Activated T-helper 9 cell treated with anti-CD3 and anti-CD28 coated beads, Interleukin-2, amount 50 U/mL, for 16 hours (primary cell): ENCODE data around the gene KCNH4.

Experiments used
- DNase-seq: peaks from one replicate; pipeline ENCODE4 v3.0.0-alpha.2; 2020; ENCODE audit warnings: low read depth

The KCNH4 gene

DNA sequence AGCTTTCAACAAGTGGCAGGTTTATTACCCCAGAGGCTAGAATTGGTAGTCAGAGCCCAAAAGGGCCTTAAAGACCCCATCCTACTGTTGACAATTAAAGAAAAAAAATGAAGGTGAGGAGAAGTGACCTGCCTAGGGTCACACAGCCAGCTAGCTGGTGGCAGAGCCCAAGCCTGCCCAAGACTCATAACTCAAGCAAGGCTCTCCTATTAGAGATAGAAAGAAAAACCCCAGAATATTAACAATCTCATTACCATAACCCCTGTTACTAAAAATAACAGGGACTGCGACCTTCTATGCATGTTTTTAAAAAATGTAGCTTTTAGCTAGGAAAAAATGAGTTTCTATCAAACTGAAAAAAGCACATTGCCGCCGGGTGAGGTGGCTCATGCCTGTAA is 44.3 kb downstream of the KCNH4 start:
- no peak for DNase-seq

- no peak for DNase-seq
Measured at GRCh38 chr17:42135664-42136653, 45.0 kb downstream of the KCNH4 start.

- no peak for DNase-seq
Measured at GRCh38 chr17:42135151-42135550, 45.8 kb downstream of the KCNH4 start.

DNA sequence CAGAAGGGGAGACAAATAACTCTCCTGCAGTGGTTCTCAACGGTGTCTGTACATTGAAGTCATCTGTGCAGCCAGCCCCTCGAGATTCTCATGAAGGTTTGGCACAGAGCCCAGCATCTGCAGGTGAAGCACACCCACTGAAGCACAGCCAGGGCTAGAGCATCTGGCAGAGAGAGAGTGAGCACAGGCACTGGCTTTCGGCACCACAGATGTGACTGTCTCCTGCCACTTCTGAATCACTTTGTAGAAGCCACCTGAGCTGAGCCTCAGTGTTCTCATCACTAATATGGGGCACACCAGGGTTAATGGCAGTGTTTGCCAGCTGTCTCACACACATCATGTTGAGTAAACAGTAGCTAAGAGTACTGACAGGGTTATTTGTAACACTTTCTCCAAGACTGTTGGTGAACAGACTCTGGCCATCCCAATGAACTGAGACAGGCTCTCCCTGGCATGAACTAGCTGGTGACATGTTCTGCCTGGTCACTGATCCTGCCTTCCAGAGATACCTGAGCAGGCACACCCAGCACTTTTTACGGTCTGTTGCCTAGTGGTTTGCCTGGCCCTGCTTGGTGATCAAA is 47.4 kb downstream of the KCNH4 start:
- no peak for DNase-seq

DNA sequence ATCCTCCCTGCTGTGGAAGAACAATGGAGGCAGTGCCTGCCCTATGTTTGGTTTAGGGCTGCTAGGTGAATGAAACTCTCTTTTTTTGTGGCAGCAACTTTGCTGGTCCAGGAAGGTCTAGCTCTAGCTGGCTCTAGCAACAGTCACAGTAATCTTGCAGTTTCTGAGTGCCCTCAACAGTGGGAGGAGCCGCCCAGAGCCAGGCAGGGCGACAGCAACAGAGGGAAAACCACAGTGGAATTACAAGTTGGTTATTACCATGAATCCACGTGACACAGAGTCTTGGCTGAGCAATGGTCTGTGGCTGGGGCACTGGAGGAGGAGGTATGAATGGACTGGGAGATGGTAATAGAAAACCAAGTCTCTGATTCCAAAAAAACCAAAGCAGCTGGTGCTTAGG is 48.0 kb downstream of the KCNH4 start:
- DNase-seq: no peak

DNA sequence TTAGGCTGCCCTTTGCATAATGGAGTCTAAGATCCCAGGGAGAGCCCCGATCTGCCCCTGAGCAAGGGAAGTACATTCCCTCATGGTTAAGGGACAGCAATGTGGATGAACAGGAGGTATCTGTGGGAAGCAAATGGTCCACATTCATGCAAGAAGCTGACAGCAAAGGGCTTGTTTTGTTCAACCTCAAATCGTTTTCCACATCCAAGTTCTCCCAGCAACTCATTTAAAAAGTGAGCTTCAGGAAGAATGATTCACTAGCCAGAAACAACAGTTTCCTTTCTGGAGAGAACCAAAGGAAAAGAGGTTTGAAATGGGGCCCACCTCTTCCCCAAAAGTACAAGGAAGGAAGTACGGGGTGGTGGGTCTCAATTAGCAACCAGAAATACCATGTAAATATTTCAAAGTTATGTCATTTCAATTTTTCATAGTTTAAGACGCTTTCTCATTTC is 48.9 kb downstream of the KCNH4 start:
- DNase-seq: no peak

GRCh38 chr17:42131232-42131631 is 49.7 kb downstream of the KCNH4 start:
- no peak for DNase-seq

- DNase-seq: no peak
Measured at GRCh38 chr17:42130310-42130936, 50.5 kb downstream of the KCNH4 start.

GRCh38 chr17:42129109-42129837 is 51.7 kb downstream of the KCNH4 start:
- DNase-seq: no peak

- no peak for DNase-seq
Measured at GRCh38 chr17:42127414-42127813, 53.5 kb downstream of the KCNH4 start.

DNA sequence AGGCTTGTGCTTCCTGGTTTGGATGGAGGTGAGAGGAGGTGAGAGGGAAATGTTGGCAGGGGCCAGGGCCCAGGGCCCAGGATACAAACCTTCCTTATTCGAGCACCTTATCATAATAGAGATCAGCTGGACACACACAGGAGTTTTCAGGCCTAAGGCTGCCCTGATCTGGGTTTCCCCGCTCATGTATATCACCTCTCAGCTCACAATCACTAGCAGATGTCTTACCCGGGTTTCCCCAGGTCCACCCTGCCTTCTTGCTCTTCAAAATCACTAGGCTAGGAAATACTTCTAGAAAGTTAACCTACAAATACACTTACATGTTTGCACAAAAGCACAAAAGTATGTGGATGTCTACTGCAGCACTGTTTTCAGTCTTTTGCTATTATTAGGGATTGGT is 54.1 kb downstream of the KCNH4 start:
- DNase-seq: no peak

GRCh38 chr17:42125565-42125964 is 55.4 kb downstream of the KCNH4 start:
- DNase-seq: no peak

DNA sequence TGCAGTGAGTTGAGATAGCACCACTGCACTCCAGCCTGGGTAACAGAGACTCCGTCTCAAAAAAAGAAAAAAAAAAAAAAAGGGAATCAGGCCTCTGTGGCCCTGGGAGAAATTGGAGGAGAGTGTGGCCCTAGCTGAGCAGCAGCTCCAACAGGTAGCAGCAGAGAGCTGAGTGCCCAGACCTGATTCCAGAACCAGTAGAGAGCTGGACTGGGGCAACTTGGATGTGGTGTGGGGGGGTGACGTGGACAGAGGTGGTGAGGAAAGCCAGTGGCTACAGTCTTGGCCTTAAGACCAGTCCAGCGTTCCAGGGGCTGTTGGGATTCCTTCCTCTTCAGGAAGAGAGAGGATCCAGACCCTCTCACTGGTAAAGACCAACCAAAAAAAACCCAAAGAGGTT is 56.7 kb downstream of the KCNH4 start:
- no peak for DNase-seq

DNA sequence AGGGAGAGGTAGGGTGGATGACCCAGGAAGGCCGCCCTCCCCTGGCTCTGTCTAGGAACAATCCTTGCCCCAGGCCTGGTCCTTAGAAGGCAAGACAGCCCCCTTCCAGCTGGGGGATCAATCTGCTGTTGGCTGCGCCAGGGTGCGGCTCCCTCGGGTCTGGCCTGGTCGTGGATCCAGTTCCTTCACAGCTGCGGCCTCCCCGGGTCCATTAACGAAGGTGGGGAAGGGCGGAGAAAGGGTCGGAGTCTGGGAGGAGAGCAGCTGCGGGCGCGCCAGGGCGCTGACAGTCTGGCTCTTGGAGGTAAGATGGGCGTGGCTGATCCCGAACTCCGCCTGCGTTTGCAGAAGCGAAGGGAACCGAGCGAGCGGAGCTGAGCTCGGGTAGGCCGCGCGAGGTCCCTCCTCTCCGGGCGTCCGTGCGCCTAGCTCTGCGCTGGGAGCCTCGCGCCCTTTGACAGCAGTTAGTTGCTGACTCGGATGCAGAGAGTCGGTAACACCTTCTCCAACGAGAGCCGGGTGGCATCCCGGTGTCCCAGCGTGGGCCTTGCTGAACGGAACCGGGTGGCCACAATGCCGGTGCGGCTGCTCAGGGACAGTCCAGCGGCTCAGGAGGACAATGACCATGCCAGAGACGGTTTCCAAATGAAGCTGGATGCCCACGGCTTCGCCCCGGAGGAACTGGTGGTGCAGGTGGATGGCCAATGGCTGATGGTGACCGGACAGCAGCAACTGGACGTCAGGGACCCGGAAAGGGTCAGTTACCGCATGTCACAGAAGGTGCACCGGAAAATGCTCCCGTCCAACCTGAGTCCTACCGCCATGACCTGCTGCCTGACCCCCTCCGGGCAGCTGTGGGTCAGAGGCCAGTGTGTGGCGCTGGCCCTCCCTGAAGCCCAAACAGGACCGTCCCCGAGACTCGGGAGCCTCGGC is 58.3 kb downstream of the KCNH4 start, which contains the start of gene HSPB9:
TSS of gene HSPB9 (plus strand) at position 434 of the 933 bp plus-strand sequence. CDS start at position 481, 47 bp downstream.
- no peak for DNase-seq

- peak; percentile 69 for DNase-seq
Measured at GRCh38 chr17:42120770-42121769, 59.9 kb downstream of the KCNH4 start, which contains the start of gene KAT2A. KAT2A (minus strand) TSS chr17:42121367; CDS start chr17:42121304, 63 bp downstream.

- no peak for DNase-seq
Measured at GRCh38 chr17:42120161-42120769, 60.7 kb downstream of the KCNH4 start.

- no peak for DNase-seq
Measured at GRCh38 chr17:42119301-42119700, 61.6 kb downstream of the KCNH4 start.

GRCh38 chr17:42118545-42118944 is 62.4 kb downstream of the KCNH4 start:
- peak; percentile 26 for DNase-seq

DNA sequence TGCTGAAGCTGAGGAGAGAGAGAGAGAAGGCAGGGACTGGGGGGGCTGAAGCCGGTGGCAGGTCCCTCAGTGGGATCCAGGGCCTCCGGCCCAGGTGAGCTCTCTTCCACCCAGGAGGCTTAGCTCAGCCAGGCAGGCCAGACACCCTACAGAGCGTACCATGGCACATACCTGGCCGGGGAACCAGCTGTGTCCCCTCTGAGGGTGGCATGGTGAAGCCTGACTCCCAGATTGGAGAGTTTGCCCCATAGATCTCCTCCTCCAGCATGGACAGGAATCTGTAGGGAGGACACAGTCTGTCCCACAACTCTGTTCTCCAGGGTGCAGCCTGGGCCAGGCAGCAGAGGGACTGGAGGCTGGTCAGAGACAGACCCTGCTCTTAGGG is 62.8 kb downstream of the KCNH4 start:
- DNase-seq: no peak
